Activated CD4-positive, alpha-beta T cell treated with anti-CD3 and anti-CD28 coated beads, Interleukin-2, amount 50 U/mL, for 16 hours (primary cell): Measurements from ENCODE around the gene RGS3.
"Not testable (repeated sequence)": the region's sequence is repeated elsewhere in the genome, so short reads cannot be mapped to it uniquely, and the experiment has no call there.

ENCODE experiments used
- DNase-seq: peaks from one replicate; pipeline ENCODE4 v3.0.0-alpha.2; 2020

The RGS3 gene

GRCh38 chr9:113467183-113467582 lies 3.7 kb downstream of the RGS3 start:
- DNase-seq: no peak

GRCh38 chr9:113468716-113469448 lies 5.4 kb downstream of the RGS3 start:
- DNase-seq: no peak

DNA sequence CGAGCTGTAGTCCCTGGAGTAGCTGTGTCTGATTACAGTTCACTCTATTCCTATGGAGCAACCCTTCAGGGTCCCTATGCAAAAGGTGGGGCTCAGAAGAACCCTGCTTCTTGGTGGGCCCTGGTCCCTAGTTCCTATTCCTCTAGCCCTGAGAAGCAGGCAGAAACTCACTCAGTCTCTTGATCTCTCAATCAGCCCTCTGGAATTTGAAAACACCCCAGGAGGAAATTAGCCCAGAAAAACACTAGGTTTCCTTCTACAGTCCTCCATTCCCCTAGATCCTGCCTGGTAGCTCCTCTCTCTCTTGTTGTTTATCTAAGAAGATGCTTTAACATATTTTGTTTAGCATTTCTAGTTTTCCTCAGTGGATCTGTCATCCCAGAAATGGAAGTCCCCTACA lies 7.6 kb downstream of the RGS3 start:
- DNase-seq: no peak

DNA sequence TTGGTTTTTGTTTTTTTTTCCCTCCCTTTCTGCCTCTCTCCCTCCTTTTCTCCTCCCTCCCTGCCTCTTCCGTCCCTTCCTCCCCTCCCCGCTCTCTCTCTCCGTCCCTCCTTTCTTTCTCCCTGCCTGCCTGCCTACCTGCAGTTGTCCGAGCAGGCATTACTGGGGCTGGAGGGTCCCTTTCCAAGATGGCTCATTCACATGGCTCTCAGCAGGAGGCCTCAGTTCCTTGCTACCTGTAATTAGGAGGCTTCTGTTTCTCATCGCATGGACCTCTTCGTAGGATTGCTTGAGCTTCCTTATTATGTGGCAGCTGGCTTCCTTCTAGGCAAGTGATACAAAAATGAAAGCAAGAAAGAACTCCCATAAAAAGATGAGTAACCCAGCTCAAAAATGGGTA lies 8.0 kb downstream of the RGS3 start:
- DNase-seq: no peak

GRCh38 chr9:113472199-113472598 lies 8.7 kb downstream of the RGS3 start:
- no peak for DNase-seq

DNA sequence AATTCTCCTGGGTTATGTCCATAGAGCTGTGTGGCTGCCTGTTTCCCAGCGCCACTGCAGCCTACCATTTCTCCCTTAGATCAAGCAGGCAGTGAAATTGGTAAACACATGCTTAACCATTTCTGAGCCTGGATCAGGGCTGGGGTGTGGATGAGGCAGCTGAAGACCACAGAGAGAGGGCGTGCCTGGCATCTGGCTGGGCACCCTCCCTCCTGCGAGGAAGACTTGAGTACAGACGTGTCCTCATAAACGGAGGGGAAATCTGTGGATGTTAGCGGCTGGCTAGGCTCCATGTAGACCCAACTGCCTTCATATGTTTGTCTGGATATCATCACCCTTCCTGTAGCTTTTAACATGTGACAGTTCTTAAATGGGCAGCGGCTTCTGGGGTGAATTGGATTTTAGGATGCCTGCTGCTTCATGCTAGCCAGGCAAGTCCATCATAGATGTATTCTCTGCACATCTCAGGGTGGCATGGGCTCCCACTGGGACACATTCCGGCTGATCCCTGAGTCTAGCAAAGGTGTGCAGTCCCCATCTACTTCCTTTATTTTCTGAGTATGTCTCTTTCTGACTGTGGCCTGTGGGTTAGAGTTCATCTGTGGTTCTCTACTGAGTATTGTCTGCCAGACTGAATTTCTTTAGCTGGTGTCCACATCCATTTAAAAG lies 11.0 kb downstream of the RGS3 start:
- no peak for DNase-seq

DNA sequence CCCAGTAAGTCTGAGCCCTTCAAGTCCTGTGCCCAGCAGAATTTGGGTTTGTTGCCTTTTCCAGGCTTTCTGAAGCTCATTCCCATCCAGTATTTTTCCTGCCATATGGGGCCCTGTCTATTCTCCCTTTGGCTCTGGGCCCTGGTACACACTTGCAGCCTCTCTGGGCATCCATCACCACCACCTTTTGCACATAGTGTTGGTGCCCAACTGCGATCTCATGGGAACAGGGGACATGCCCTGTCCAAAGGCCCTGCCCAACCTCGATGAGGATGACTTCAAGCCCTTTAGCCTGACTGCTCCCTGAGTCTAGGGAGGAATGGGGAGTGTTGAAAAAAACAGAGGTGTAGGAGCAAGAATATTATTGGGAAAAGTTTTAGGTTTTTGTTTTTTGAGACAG lies 11.5 kb downstream of the RGS3 start:
- no peak for DNase-seq

DNA sequence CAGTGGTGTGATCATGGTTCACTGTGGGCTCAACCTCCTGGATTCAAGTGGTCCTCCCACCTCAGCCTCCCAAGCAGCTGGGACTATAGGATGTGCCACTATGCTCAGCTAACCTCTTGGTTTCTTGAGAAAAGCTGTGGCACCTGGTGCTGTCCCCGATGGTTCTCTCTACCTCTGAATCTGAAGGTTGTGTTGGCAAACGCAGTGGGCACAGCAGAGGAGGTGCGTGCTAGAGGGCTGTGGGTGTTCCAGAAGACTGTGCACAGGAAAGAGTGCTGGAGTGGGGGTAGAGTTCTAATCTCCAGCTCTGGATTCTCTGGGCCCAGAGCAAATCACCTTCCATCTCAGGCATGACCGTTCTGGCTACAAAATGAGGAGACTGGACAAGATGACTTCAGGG lies 12.5 kb downstream of the RGS3 start:
- no peak for DNase-seq

- DNase-seq: no peak
These were observed 13.0 kb downstream of the RGS3 start for GRCh38 chr9:113476511-113476916.

DNA sequence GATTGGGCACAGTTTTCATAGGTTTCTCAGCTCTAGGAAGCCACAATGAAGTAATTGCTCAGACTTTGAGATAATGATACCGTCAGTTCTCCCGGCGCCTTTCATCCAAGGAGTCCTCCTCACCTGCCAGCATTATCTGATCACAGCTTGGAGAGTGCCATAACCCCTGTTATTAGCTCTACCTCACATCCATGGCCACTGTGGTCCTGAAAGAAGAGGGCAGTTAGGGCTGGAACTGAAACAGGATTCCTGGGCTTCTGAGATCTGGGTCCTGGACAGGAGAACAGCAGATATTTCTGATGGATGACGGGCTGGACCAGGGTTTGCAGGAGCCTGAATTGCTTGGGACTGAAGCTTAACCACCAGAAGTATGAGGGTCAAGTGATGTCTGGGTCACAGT lies 13.5 kb downstream of the RGS3 start:
- DNase-seq: no peak

- DNase-seq: no peak
These were observed 14.1 kb downstream of the RGS3 start for GRCh38 chr9:113477661-113478060.

GRCh38 chr9:113479174-113479621 lies 15.7 kb downstream of the RGS3 start:
- no peak for DNase-seq

DNA sequence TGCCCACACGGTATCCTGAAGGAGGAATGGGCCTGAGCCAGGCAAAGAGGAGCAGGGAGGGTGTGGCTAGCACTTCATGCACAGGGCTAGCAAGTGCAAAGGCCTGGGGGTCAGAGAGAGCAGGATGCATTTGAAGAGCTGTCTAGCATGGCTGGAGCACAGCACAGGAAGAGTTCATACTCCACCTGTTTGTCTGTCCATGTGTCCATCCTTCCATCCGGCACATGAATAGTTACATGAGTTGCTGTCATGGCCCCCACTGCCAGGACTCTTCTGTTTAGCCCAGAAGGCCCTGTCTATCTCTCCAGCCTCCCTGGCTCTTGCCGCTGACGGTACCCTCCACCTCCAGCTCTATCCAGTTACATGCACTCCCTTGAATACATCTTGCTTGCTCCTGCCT lies 17.1 kb downstream of the RGS3 start:
- no peak for DNase-seq

DNA sequence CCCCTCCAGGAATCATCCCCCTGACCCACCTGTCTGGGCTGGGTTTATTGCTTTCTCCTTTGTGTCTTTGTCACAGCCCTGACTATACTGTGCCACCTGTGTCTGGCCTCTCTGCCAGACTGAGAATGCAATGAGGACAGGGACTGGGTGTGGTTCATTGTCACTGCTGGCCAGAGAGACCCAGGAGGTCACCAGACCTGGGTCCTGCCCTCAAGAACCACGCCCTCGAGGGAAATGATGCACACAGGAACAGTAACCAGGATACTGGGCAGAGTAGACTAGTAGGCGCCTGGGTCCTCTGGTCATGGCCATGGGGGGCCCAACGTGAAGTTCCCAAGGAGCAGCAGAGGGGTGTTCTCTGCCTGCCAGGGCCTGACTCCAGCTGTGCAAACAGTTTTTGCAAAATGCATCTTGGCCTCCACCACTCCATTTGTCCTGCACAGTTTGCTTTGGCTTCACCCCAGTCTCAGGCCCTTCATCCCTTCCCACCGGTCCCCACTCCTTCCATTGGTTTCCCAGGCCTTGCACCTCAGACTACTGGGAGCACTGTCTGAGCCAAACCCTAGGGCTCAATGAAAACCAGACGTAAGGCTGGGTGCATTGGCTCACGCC lies 17.8 kb downstream of the RGS3 start:
- no peak for DNase-seq

DNA sequence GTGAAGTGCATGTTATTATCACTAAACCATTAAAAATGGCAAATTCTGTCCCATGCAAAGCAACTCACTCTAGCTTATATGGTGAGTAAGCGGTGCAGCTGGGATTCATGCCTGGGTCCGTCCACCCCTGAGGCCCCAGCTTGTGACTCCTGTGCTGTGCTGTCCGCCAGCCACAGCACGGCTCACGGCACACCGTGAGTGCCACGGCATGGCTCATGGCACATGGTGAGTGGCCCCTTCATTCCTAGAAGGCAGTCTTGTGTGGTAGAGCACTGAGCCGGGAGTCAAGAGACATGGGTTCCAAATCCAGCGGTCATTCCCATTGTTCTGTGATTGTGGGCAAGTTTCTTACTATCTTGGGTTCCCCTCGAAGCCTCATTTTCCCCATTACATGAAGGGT lies 18.8 kb downstream of the RGS3 start:
- no peak for DNase-seq

GRCh38 chr9:113482991-113483675 lies 19.6 kb downstream of the RGS3 start:
- DNase-seq: no peak

DNA sequence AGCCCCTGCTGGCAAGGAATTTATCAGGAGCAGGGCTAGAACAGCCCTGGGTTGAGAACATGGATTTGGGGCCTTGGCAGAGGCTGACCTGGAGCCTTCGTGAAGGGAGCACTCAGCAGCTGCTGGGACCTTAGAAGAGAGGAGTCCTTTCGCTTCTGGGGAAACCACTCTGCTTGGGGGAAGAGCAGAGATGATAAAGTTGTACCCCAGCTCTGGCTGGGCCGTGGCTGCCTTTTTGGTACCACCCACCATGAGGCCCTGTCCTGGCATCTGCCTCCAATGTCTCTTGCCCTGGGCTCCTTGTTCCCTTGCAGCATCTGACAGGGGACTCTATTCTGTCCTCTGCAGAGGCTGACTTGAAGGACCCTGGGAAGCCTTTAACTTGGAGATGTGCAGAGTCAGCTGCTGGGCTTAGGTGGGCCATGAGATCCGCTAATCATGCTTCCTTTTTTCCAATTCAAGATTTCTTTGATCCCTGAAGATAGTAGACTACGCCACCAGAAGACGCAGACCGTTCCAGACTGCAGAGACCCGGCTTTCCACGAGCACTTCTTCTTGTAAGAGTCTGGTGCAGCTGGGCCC lies 20.2 kb downstream of the RGS3 start:
- no peak for DNase-seq

DNA sequence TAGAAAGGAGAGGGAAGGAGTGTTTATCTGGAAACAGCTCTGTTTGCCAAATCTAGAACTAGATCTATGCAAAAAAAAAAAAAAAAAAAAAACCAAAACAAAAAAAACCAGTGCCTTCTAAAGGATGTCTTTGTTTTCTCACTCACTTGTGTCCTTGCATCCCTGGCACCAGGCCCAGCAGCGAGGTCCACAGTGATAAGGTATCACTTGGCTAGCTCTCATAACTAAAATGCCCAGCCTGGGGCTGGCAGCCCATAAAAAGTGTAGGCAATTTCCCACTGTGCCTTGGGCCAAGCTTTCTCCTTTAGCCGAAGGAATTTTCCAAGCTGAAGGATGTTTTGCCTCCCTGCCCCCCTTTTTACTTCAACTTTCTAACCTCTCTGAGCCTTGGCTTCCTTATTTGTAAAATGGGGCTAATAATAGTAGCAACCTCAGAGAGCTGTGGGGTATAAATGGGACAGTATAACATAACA lies 20.8 kb downstream of the RGS3 start:
- no peak for DNase-seq

- no peak for DNase-seq
These were observed 22.2 kb downstream of the RGS3 start for GRCh38 chr9:113485761-113486115.

- no peak for DNase-seq
These were observed 22.8 kb downstream of the RGS3 start for GRCh38 chr9:113486327-113486726.

GRCh38 chr9:113488071-113488470 lies 24.5 kb downstream of the RGS3 start:
- DNase-seq: no peak

DNA sequence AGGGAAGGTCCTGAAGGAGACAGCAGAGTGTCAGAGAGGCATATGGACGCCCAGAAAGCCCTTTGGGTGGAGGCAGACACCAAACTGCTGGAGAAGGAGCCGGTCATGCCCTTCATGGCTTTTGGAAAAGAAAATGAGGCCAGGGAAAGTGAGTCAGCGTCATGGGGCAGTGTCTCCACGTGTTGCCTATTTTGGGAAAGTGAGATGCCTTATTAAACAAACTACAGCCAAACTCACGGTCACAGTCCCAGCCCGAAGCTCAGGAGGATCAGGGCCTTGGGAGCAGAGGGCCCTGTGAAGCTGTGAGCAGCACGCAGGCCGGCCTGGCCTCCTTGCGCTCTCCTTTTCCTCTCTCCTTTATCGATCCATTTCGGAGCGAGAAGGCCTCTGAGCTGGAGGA lies 25.0 kb downstream of the RGS3 start:
- DNase-seq: no peak

GRCh38 chr9:113491147-113491546 lies 27.6 kb downstream of the RGS3 start:
- DNase-seq: not testable (repeated sequence)
